Measurements from ENCODE around the gene PUM2.

- TF ChIP-seq CTCF (IDR thresholded peaks at IDR 0.05): no peak
- no peak for TF ChIP-seq POLR2A (IDR thresholded peaks at IDR 0.05)
- TF ChIP-seq POLR2AphosphoS5 (IDR thresholded peaks at IDR 0.05): no peak
Observed at GRCh38 chr2:20219763-20220380, 130.8 kb downstream of the PUM2 start.
